Keratinocyte (primary cell): ENCODE results near the gene SND1. TPM values are rescaled to one million over a fixed set of nuclear protein-coding genes. Genes with fewer than 3 reads are reported as not detected.

Source experiments
- DNase-seq: peaks from one replicate; pipeline ENCODE4 v3.0.0-alpha.2; 2011; ENCODE audit warnings: low read depth, missing footprints, low spot score
- FAIRE-seq: peaks from 2 replicates; lab custom pipeline; 2011; peaks lifted over from hg19 to GRCh38; lab: Jason Lieb, UNC
- H2AFZ ChIP-seq: 2 replicates; pipeline ENCODE4 v1.6.0; 2012; ENCODE audit warnings: low read length, control low read depth, inconsistent platforms; ENCODE audit not compliant: control insufficient read depth
- H3K27ac ChIP-seq: 2 replicates; pipeline ENCODE4 v1.5.1; 2011; ENCODE audit warnings: low read length; ENCODE audit not compliant: control insufficient read depth, insufficient read depth
- H3K27me3 ChIP-seq: 3 replicates; pipeline ENCODE4 v1.6.0; 2011; ENCODE audit warnings: low read length; ENCODE audit not compliant: control insufficient read depth, insufficient read depth; ENCODE audit errors: extremely low read depth
- H3K36me3 ChIP-seq, 2 experiments: 2 replicates in 1 of 2; 3 replicates in 1 of 2; pipeline ENCODE4 v1.5.1; 2011; ENCODE audit warnings: low read length in 2 of 2, mild to moderate bottlenecking in 1 of 2; ENCODE audit not compliant: control insufficient read depth in 2 of 2, insufficient read depth in 2 of 2; ENCODE audit errors: extremely low read depth in 1 of 2
- H3K4me1 ChIP-seq: 3 replicates; pipeline ENCODE4 v1.5.1; 2011; ENCODE audit warnings: low read length; ENCODE audit not compliant: control insufficient read depth, insufficient read depth; ENCODE audit errors: extremely low read depth
- H3K4me2 ChIP-seq: 3 replicates; pipeline ENCODE4 v1.6.0; 2011; ENCODE audit warnings: low read depth, low read length; ENCODE audit not compliant: control insufficient read depth, insufficient read depth; ENCODE audit errors: extremely low read depth
- H3K4me3 ChIP-seq, 3 experiments: fragments of 200-600 bp in 1 of 3; sonication (generic) in 1 of 3; 2 replicates in 2 of 3; 3 replicates in 1 of 3; pipeline ENCODE4 v1.5.1; 2011 to 2016; ENCODE audit warnings: low read length in 3 of 3, mild to moderate bottlenecking in 3 of 3, control low read depth in 2 of 3, inconsistent platforms in 1 of 3, low read depth in 1 of 3, mixed read lengths in 1 of 3, mixed run types in 1 of 3, moderate library complexity in 1 of 3; ENCODE audit not compliant: control insufficient read depth in 2 of 3, insufficient read depth in 2 of 3; ENCODE audit errors: extremely low read depth in 1 of 3
- H3K79me2 ChIP-seq: 2 replicates; pipeline ENCODE4 v1.6.0; 2012; ENCODE audit warnings: low read length; ENCODE audit not compliant: control insufficient read depth, insufficient read depth
- H3K9ac ChIP-seq: 3 replicates; pipeline ENCODE4 v1.6.0; 2011; ENCODE audit warnings: low read length; ENCODE audit not compliant: control insufficient read depth, insufficient read depth; ENCODE audit errors: extremely low read depth
- H3K9me1 ChIP-seq: 3 replicates; pipeline ENCODE4 v1.6.0; 2011; ENCODE audit warnings: low read length; ENCODE audit not compliant: control insufficient read depth, insufficient read depth; ENCODE audit errors: extremely low read depth
- H3K9me3 ChIP-seq: 2 replicates; pipeline ENCODE4 v1.5.1; 2012; ENCODE audit warnings: low read depth, low read length; ENCODE audit not compliant: control insufficient read depth
- H4K20me1 ChIP-seq: 3 replicates; pipeline ENCODE4 v1.6.0; 2011; ENCODE audit warnings: low read length; ENCODE audit not compliant: control insufficient read depth, insufficient read depth; ENCODE audit errors: extremely low read depth
- EZH2 ChIP-seq: IDR thresholded peaks from one replicate; pipeline ENCODE4 v1.6.1; 2012; ENCODE audit warnings: inconsistent platforms, mild to moderate bottlenecking, low read length, moderate library complexity
- dilution Hi-C: fragments of 300-500 bp; cut with MboI; formaldehyde crosslinking; loops from one replicate; pipeline ENCODE4 v1.7.0; 2020; ENCODE audit warnings: low sequenced_read_pairs; ENCODE audit not compliant: extremely low pct_ligation_motif_present
- polyA plus RNA-seq, 5 experiments: library from polyadenylated mRNA; depleted of rRNA in 3 of 5; stranded (reverse) in 3 of 5; stranded (forward) in 1 of 5; unstranded in 1 of 5; fragments of >200 nt; gene quantifications; 1 replicate in 1 of 5; 2 replicates in 3 of 5; 3 replicates in 1 of 5; pipeline versions ENCODE4 v1.2.1 to v1.2.3, GENCODE V29; 2011 to 2012; ENCODE audit warnings: missing spikeins in 2 of 5, low read depth in 1 of 5, low replicate concordance in 1 of 5
- TF ChIP-seq, protein P1 (sequence below), 3 experiments: IDR thresholded peaks in 1 of 3; conservative IDR thresholded peaks in 1 of 3; optimal IDR thresholded peaks in 1 of 3; 2 replicates in 2 of 3; 3 replicates in 1 of 3; pipeline versions ENCODE3 to v1.5.1; 2011; ENCODE audit warnings: low read length in 3 of 3, mild to moderate bottlenecking in 3 of 3, moderate library complexity in 2 of 3, control low read depth in 1 of 3, inconsistent platforms in 1 of 3; ENCODE audit not compliant: insufficient read depth in 2 of 3; ENCODE audit errors: extremely low read depth in 1 of 3

SND1 gene
- polyA plus RNA-seq, 1 donor (not counting 4 experiments of a cell fraction or from before 2014, with no cell fraction given) = 140 TPM

- no peak overlapping the region for H3K4me2 ChIP-seq
- H2AFZ ChIP-seq = no peak overlapping the region
- peaks cover 0 to 3% of the 10 kb centered on the region in 2 experiments for H3K36me3 ChIP-seq
- no peak overlapping the region for H3K9ac ChIP-seq
- H3K9me1 ChIP-seq = no peaks in the 10 kb centered on the region
- H3K79me2 ChIP-seq = peaks cover 76% of the 10 kb centered on the region
- no peak for FAIRE-seq
- H3K4me1 ChIP-seq = peaks cover 8% of the 10 kb centered on the region
- DNase-seq = no peak
- no peak overlapping the region for H3K4me3 ChIP-seq
- H3K9me3 ChIP-seq = no peaks in the 10 kb centered on the region
- no peaks in the 10 kb centered on the region for H3K27me3 ChIP-seq
- peaks cover 6% of the 10 kb centered on the region for H4K20me1 ChIP-seq
- dilution Hi-C loops = no loop called here
- no peak overlapping the region for H3K27ac ChIP-seq
- TF ChIP-seq, protein P1, sequence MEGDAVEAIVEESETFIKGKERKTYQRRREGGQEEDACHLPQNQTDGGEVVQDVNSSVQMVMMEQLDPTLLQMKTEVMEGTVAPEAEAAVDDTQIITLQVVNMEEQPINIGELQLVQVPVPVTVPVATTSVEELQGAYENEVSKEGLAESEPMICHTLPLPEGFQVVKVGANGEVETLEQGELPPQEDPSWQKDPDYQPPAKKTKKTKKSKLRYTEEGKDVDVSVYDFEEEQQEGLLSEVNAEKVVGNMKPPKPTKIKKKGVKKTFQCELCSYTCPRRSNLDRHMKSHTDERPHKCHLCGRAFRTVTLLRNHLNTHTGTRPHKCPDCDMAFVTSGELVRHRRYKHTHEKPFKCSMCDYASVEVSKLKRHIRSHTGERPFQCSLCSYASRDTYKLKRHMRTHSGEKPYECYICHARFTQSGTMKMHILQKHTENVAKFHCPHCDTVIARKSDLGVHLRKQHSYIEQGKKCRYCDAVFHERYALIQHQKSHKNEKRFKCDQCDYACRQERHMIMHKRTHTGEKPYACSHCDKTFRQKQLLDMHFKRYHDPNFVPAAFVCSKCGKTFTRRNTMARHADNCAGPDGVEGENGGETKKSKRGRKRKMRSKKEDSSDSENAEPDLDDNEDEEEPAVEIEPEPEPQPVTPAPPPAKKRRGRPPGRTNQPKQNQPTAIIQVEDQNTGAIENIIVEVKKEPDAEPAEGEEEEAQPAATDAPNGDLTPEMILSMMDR (optimal IDR thresholded peaks at IDR 0.05 in 1 of 3, IDR thresholded peaks at IDR 0.05 in 1 of 3, conservative IDR thresholded peaks at IDR 0.05 in 1 of 3; ENCODE audit: extremely low read depth in 1 of 3, insufficient read depth in 2 of 3, low read length in 3 of 3) = no peak
Measured at GRCh38 chr7:127817466-127817865, 165.5 kb downstream of the SND1 start.

DNA sequence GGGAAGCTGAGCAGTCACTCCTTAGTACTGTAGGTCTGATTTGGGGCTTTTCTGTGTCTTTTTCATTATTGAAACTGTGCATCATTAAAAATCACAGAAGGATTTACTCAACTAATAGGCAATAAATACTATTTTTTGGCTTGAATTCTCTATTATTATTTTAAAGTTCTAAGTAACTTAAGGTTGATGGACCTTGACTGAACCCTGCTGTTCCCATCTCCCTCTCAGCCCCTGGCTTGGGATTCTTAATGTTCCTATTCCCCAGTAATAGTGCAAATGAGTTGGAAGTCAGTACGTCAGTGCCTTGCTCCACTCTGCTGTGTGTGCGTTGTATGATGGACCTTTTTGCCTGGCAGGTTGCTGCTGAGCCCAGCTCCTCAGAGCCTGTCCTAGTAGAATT lies 166.3 kb downstream of the SND1 start:
- Histone ChIP-seq H3K27me3 (no peaks in the 10 kb centered on the region), H4K20me1 (peaks cover 4% of the 10 kb centered on the region), H3K4me3 (no peak overlapping the region), H3K9me1 (no peaks in the 10 kb centered on the region), H3K4me2 (no peak overlapping the region), H2AFZ (no peak overlapping the region), H3K4me1 (peaks cover 17% of the 10 kb centered on the region), H3K9ac (no peak overlapping the region), H3K9me3 (no peaks in the 10 kb centered on the region), H3K36me3 (peaks cover 0 to 3% of the 10 kb centered on the region in 2 experiments), H3K79me2 (peaks cover 72% of the 10 kb centered on the region), H3K27ac (no peak overlapping the region)
- DNase-seq (no peak), FAIRE-seq (no peak)
- dilution Hi-C loops = no loop called here
- TF ChIP-seq, protein P1 (optimal IDR thresholded peaks at IDR 0.05 in 1 of 3, IDR thresholded peaks at IDR 0.05 in 1 of 3, conservative IDR thresholded peaks at IDR 0.05 in 1 of 3; ENCODE audit: extremely low read depth in 1 of 3, insufficient read depth in 2 of 3, low read length in 3 of 3) = no peak
- no peak for TF ChIP-seq EZH2
